GM10266 (cell line): ENCODE measurements around the gene PIN1.

ENCODE experiments used
- DNase-seq: peaks from one replicate; pipeline ENCODE4 v3.0.0; 2012; ENCODE audit errors: extremely low spot score
- CTCF ChIP-seq: IDR thresholded peaks from 2 replicates; pipeline ENCODE4 v1.5.1; 2012; ENCODE audit warnings: mild to moderate bottlenecking, low read depth; ENCODE audit not compliant: control insufficient read depth, insufficient read depth; ENCODE audit errors: missing control alignments

The PIN1 gene

GRCh38 chr19:9871626-9872338 lies 36.7 kb downstream of the PIN1 start:
- DNase-seq: no peak
- TF ChIP-seq CTCF: no peak

- no peak for DNase-seq
- TF ChIP-seq CTCF: no peak
These were observed 37.6 kb downstream of the PIN1 start for GRCh38 chr19:9872618-9873242.

- TF ChIP-seq CTCF: no peak
- no peak for DNase-seq
These were observed 40.0 kb downstream of the PIN1 start for GRCh38 chr19:9875031-9875627.

GRCh38 chr19:9875796-9876195 lies 40.7 kb downstream of the PIN1 start:
- no peak for TF ChIP-seq CTCF
- DNase-seq: no peak

- DNase-seq: no peak
- no peak for TF ChIP-seq CTCF
These were observed 42.8 kb downstream of the PIN1 start for GRCh38 chr19:9877780-9878510.

GRCh38 chr19:9878511-9879196 lies 43.5 kb downstream of the PIN1 start:
- no peak for TF ChIP-seq CTCF
- no peak for DNase-seq

- no peak for TF ChIP-seq CTCF
- no peak for DNase-seq
These were observed 46.6 kb downstream of the PIN1 start for GRCh38 chr19:9881720-9882119.
